SH-SY5Y (cell line): ENCODE data around the gene MRPS11.

Source experiments
- GATA2 ChIP-seq: IDR thresholded peaks from 2 replicates; pipeline ENCODE4 v1.6.1; 2011; ENCODE audit warnings: mild to moderate bottlenecking, low read depth, low read length
- GATA3 ChIP-seq: IDR thresholded peaks from 2 replicates; pipeline ENCODE4 v1.6.1; 2011; ENCODE audit warnings: low read depth, mild to moderate bottlenecking, low read length, moderate library complexity

GRCh38 chr15:88484682-88485331 lies 17.3 kb downstream of the MRPS11 start:
- TF ChIP-seq GATA2 (no peak), GATA3 (no peak)
